Measurements from ENCODE around the gene SCUBE1. TPM values are rescaled to one million over a fixed set of nuclear protein-coding genes. Genes with fewer than 3 reads are reported as not detected.

Gene SCUBE1
- total RNA-seq, 1 experiment from 2014 or later = 3.9 TPM

- Histone ChIP-seq H3K79me2 (ENCODE audit: insufficient read depth, low read length) (no peaks in the 10 kb centered on the region), H3K4me2 (ENCODE audit: low read length) (no peak overlapping the region), H3K27ac (ENCODE audit: low read depth, low read length) (no peak overlapping the region), H4K20me1 (ENCODE audit: insufficient read depth) (no peaks in the 10 kb centered on the region), H3K36me3 (ENCODE audit: control insufficient read depth in 1 of 2, insufficient read depth in 2 of 2, low read length in 2 of 2) (no peaks in the 10 kb centered on the region), H3K27me3 (ENCODE audit: insufficient read depth, low read length) (no peaks in the 10 kb centered on the region), H3K9me2 (ENCODE audit: insufficient read depth) (no peaks in the 10 kb centered on the region), H3K4me3 (replicated peaks in 1 of 2; ENCODE audit: low read depth in 1 of 2, low read length in 2 of 2) (no peak overlapping the region), H3K9me3 (ENCODE audit: control insufficient read depth in 1 of 2, insufficient read depth in 1 of 2, low read depth in 1 of 2, low read length in 2 of 2) (no peaks in the 10 kb centered on the region), H2AFZ (ENCODE audit: low read depth, low read length, poor library complexity, severe bottlenecking) (no peak overlapping the region), H3K4me1 (ENCODE audit: control insufficient read depth in 1 of 2, insufficient read depth in 2 of 2, low read length in 2 of 2) (no peaks in the 10 kb centered on the region), H3K9ac (ENCODE audit: low read length) (no peak overlapping the region)
- DNase-seq (ENCODE audit: low read depth, low spot score) (no peak), ATAC-seq (no peak)
- no TSS peak for BruUV-seq (replicated peaks)
- intact Hi-C loops (cut with micrococcal nuclease) = no loop called here
- ChIA-PET RAD21 (ENCODE audit: low non-redundant PET in 1 of 2, low total read pairs in 2 of 2, uncharacterized antibody in 2 of 2, unreplicated experiment in 2 of 2) (no interaction called here), CTCF (no interaction called here), POLR2A (no interaction called here)
- TF ChIP-seq EZH2 (IDR thresholded peaks at IDR 0.05) = no peak
- TF ChIP-seq JUND (IDR thresholded peaks at IDR 0.05) = no peak
- TF ChIP-seq ZBTB33 (IDR thresholded peaks at IDR 0.05; ENCODE audit: extremely low read depth, insufficient replicate concordance, low read length) = no peak
- TF ChIP-seq EGR1 (IDR thresholded peaks at IDR 0.05; ENCODE audit: low read depth) = no peak
- TF ChIP-seq RAD21 (IDR thresholded peaks at IDR 0.05; ENCODE audit: low read depth) = no peak
- no peak for TF ChIP-seq POLR2AphosphoS5 (IDR thresholded peaks at IDR 0.05; ENCODE audit: low read depth, low read length)
- TF ChIP-seq REST (IDR thresholded peaks at IDR 0.05; ENCODE audit: low read depth) = no peak
- TF ChIP-seq MAX (IDR thresholded peaks at IDR 0.05) = no peak
- TF ChIP-seq CEBPB (IDR thresholded peaks at IDR 0.05; ENCODE audit: low read depth) = no peak
- TF ChIP-seq YY1 (IDR thresholded peaks at IDR 0.05; ENCODE audit: extremely low read depth, insufficient replicate concordance, low read depth, low read length) = no peak
- no peak for TF ChIP-seq ATF3 (IDR thresholded peaks at IDR 0.05)
- TF ChIP-seq ZFX (IDR thresholded peaks at IDR 0.05) = no peak
- no peak for TF ChIP-seq CTCF (IDR thresholded peaks at IDR 0.05 in 2 of 3, conservative IDR thresholded peaks at IDR 0.05 in 1 of 3; ENCODE audit: borderline replicate concordance in 1 of 3, insufficient read depth in 1 of 3, low read depth in 2 of 3, low read length in 2 of 3)
- no peak for TF ChIP-seq FOSL1 (IDR thresholded peaks at IDR 0.05; ENCODE audit: low read depth)
- no peak for TF ChIP-seq SRF (IDR thresholded peaks at IDR 0.05; ENCODE audit: low read depth)
- no peak for TF ChIP-seq SP1 (IDR thresholded peaks at IDR 0.05; ENCODE audit: low read depth)
Measured at GRCh38 chr22:43308836-43309235, 34.3 kb downstream of the SCUBE1 start.

Data from HCT116 (cell line).